Measurements from ENCODE around the gene PHF12.

The PHF12 gene

GRCh38 chr17:28935744-28936460 lies 15.4 kb downstream of the PHF12 start:
- no peak for TF ChIP-seq CTCF (IDR thresholded peaks at IDR 0.05)

GRCh38 chr17:28929787-28930186 lies 21.5 kb downstream of the PHF12 start:
- no peak for TF ChIP-seq CTCF (IDR thresholded peaks at IDR 0.05)

- no peak for TF ChIP-seq CTCF (IDR thresholded peaks at IDR 0.05)
Measured at GRCh38 chr17:28928061-28928460, 23.3 kb downstream of the PHF12 start.

- TF ChIP-seq CTCF (IDR thresholded peaks at IDR 0.05) = no peak
Measured at GRCh38 chr17:28926786-28927185, 24.5 kb downstream of the PHF12 start.

GRCh38 chr17:28926366-28926765 lies 25.0 kb downstream of the PHF12 start:
- no peak for TF ChIP-seq CTCF (IDR thresholded peaks at IDR 0.05)

GRCh38 chr17:28925912-28926365 lies 25.4 kb downstream of the PHF12 start:
- TF ChIP-seq CTCF (IDR thresholded peaks at IDR 0.05) = no peak

GRCh38 chr17:28920201-28920600 lies 31.1 kb downstream of the PHF12 start:
- TF ChIP-seq CTCF (IDR thresholded peaks at IDR 0.05) = no peak

GRCh38 chr17:28918295-28918694 lies 33.0 kb downstream of the PHF12 start:
- TF ChIP-seq CTCF (IDR thresholded peaks at IDR 0.05) = no peak

Data from LNCAP (cell line).